ENCODE data around the gene RNU5B-1.

The RNU5B-1 gene

DNA sequence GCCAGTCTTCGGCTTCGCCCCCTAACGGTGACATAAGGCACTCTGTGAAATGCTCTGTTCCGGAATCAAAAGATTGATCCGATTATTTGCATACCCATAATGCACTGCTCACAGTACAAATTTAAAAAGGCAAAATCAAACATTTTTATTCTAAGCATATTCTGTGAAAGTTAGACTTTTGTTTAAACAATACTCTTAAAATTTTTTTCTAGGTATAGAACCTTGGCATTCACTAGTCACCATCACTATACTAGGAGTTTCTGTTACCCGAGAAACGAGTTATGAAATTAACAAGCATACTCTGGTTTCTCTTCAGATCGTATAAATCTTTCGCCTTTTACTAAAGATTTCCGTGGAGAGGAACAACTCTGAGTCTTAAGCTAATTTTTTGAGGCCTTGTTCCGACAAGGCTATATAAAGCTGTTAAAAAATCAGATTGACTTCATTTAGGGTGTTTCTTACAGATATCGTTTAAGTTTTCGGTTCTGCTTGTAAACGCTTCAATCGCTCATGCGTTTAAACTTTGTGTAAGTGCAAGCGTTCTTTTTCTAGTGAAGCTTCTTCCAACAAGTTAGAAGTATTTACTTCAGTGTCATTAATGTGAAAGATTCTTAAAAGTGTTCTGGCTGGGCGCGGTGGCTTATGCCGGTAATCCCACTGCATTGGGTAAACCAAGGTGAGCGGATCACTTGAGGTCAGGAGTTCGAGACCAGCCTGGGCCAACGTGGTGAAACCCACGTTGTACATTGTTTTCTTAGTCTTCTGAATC, at the start of gene RNU5B-1:
TSS of gene RNU5B-1 (plus strand) at position 297 of the 769 bp plus-strand sequence.
- peak within 1 kb of the TSS; percentile 57 for H3K4me3 ChIP-seq (ENCODE audit: low read depth, low read length)
- TF ChIP-seq, protein P1, sequence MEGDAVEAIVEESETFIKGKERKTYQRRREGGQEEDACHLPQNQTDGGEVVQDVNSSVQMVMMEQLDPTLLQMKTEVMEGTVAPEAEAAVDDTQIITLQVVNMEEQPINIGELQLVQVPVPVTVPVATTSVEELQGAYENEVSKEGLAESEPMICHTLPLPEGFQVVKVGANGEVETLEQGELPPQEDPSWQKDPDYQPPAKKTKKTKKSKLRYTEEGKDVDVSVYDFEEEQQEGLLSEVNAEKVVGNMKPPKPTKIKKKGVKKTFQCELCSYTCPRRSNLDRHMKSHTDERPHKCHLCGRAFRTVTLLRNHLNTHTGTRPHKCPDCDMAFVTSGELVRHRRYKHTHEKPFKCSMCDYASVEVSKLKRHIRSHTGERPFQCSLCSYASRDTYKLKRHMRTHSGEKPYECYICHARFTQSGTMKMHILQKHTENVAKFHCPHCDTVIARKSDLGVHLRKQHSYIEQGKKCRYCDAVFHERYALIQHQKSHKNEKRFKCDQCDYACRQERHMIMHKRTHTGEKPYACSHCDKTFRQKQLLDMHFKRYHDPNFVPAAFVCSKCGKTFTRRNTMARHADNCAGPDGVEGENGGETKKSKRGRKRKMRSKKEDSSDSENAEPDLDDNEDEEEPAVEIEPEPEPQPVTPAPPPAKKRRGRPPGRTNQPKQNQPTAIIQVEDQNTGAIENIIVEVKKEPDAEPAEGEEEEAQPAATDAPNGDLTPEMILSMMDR (IDR thresholded peaks at IDR 0.05; ENCODE audit: low read depth, low read length, missing control alignments) = peak; percentile 84
- DNase-seq (ENCODE audit: low read depth) = peak; percentile 94

DNA sequence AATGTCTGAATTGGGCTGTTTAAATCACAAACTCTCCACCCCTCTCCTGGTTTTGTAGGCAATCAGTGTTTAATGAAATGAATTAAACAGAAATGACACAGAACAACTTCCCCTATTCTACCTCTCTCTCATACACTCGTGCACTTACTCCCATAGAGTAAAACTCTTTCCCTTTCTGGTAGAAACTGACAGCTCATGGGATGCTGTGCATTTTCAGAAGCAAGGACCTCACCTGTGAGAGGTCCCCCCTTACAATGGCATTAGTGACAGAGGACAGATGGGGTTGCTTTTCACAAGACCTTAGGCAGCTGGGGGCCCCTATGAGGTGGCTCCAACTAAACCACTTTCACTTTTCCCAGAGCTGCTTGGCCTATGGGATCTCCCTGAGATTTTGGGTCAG, 49.7 kb upstream of the RNU5B-1 start:
- no peak for DNase-seq (ENCODE audit: low read depth)
- TF ChIP-seq, protein P1 (IDR thresholded peaks at IDR 0.05; ENCODE audit: low read depth, low read length, missing control alignments) = no peak
- H3K4me3 ChIP-seq (ENCODE audit: low read depth, low read length) = no peak overlapping the region

DNA sequence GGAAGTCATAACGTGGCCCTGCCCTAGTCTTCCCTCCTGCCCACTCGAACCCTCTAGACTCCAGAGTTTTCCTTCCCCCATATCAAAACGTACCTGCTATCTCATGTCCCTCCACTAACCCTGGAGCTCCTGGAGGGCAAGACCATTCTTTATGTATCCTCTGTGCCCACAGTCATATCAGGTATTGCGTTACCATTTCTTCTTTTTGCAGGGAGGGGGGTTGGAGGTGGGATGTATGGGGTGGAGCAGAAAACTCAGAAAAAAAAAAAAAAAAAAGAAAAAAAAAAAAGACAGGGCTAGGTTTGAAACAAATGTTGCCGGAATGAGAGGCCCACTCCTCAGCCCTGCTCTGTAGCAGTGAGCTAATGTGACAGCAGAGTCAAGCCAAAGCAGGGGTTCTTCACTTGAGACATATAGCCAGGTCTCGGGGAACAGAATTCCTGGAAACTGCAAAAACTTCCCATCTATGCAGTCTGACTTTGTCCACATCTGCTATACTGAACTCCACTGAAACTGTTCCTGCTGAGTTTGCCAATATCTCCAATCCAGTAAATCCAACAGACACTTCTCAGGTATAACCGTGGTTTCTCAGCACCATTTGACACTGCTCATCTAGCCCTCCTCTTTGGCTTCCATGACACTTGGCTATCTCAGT, 48.9 kb upstream of the RNU5B-1 start:
- TF ChIP-seq, protein P1 (IDR thresholded peaks at IDR 0.05; ENCODE audit: low read depth, low read length, missing control alignments) = no peak
- H3K4me3 ChIP-seq (ENCODE audit: low read depth, low read length) = no peak overlapping the region
- DNase-seq (ENCODE audit: low read depth) = no peak

DNA sequence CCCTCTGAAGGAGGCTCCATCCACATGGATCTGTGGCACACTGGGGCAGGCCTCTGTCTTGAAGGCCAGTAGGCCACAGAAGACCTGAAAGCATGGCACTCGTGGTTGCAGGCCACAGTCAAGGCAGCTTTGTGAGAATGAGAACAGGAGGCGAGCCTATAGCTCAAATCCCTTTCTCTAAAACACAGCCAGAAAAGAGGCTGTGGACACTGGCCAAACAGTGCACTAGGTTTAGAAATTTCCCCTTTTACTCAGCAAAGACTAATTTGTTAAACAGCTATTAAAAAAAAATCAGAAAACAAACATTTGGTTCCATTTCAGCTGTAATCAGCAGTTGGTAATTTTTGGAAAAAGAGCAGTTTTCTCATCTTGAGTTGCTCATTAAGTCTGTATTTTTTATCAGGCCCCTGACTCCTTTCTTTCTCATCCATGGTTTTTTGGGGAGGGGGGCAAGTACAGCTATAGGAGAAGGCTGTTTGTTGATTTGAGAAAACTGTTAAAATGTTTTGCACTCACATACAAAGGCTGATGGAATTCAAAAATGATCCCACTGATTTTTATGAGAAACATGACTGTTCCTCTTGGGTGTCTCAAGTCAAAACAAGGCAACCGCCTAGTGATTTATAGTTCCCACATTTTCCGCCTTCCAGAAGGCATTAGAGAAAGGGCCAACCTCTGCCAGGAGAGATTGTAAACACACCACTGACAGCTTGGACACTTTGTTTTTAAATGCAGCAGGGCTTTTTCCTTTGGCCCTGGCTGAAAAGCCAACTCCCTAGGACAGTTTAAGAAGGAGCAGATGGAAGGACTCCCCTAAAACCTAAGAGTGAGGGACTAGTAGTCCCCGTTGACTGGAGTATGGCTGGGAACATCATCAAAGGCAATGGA, 45.9 kb upstream of the RNU5B-1 start:
- TF ChIP-seq, protein P1 (IDR thresholded peaks at IDR 0.05; ENCODE audit: low read depth, low read length, missing control alignments) = no peak
- H3K4me3 ChIP-seq (ENCODE audit: low read depth, low read length) = no peak overlapping the region
- no peak for DNase-seq (ENCODE audit: low read depth)

DNA sequence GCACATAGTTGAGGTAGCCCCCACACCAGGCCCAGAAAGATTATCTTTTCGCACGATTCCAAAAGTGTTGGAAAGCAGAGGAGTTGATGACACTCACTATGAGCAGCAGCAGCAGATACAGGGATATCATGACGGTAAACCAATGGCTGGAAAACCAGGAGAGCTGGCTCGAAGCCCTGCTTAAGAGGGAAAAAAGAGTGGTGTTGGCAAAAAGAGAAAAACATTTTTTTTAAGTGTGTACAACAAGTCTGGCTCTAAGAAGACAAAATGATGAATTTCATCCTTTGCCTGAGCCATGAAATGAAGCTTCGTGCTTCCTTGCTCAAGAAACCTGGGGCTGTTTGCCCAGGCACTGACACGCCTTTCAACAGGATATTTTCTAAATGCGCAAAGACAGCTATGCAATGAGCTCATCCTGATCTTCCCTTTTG, 45.1 kb upstream of the RNU5B-1 start:
- H3K4me3 ChIP-seq (ENCODE audit: low read depth, low read length) = no peak overlapping the region
- no peak for DNase-seq (ENCODE audit: low read depth)
- TF ChIP-seq, protein P1 (IDR thresholded peaks at IDR 0.05; ENCODE audit: low read depth, low read length, missing control alignments) = no peak

DNA sequence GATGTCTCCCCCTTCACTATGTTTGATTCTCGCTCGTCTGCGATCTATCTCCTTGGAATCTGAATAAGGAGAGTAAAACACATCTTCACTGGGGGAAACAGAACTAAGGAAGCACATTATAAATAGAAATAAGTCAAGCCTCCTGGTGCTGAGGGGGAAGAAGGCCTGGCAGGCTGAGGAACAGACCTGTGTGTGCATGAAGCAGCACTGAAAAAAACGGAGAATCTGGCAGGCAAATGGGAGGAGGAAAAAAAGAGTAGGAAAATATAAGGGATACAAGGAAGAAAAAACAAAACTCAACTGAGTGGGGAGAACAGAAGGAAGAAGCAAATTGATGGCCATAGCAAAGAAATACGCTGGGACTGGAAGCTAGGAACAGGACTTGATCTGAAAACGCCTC, 43.5 kb upstream of the RNU5B-1 start:
- DNase-seq (ENCODE audit: low read depth) = no peak
- H3K4me3 ChIP-seq (ENCODE audit: low read depth, low read length) = no peak overlapping the region
- TF ChIP-seq, protein P1 (IDR thresholded peaks at IDR 0.05; ENCODE audit: low read depth, low read length, missing control alignments) = no peak

All from GM12864 (cell line).